ENCODE results near the gene TRNP1. TPM values are rescaled to one million over a fixed set of nuclear protein-coding genes. Genes with fewer than 3 reads are reported as not detected.

TRNP1 gene
- total RNA-seq, 1 donor from 2014 or later, result 19.2 TPM

- DNase-seq (ENCODE audit: low read depth) (no peak), FAIRE-seq (no peak)
- Histone ChIP-seq H3K36me3 (ENCODE audit: insufficient read depth, low read length) (no peaks in the 10 kb centered on the region), H4K20me1 (ENCODE audit: insufficient read depth, low read length) (no peaks in the 10 kb centered on the region), H3K9me3 (ENCODE audit: insufficient read depth, low read depth, low read length) (no peaks in the 10 kb centered on the region), H3K4me1 (ENCODE audit: insufficient read depth, low read length) (no peaks in the 10 kb centered on the region), H3K4me2 (ENCODE audit: low read length) (no peak overlapping the region), H3K27ac (ENCODE audit: low read depth, low read length) (no peak overlapping the region), H3K4me3 (ENCODE audit: insufficient read depth, low read depth, low read length) (no peak overlapping the region), H2AFZ (ENCODE audit: low read depth, low read length) (no peak overlapping the region), H3K79me2 (ENCODE audit: insufficient read depth, low read length) (no peaks in the 10 kb centered on the region), H3K9ac (ENCODE audit: low read length) (no peak overlapping the region), H3K27me3 (ENCODE audit: insufficient read depth, low read length) (no peaks in the 10 kb centered on the region)
- Mint-ChIP-seq H3K9me3 (ENCODE audit: unreplicated experiment) (no peaks in the 10 kb centered on the region), H3K27me3 (ENCODE audit: low read depth, unreplicated experiment) (peaks cover 8% of the 10 kb centered on the region), H3K4me1 (ENCODE audit: low read depth, unreplicated experiment) (peaks cover 2% of the 10 kb centered on the region), H3K4me3 (ENCODE audit: unreplicated experiment) (no peak overlapping the region), H3K27ac (ENCODE audit: unreplicated experiment) (no peak overlapping the region), H3K36me3 (ENCODE audit: low read depth, unreplicated experiment) (no peaks in the 10 kb centered on the region)
- TF ChIP-seq EZH2 (IDR thresholded peaks at IDR 0.05; ENCODE audit: insufficient read depth, low read length) (no peak), CTCF (IDR thresholded peaks at IDR 0.05; ENCODE audit: insufficient read depth, low read depth, low read length) (no peak)
Measured at GRCh38 chr1:27049100-27049499, 55.6 kb downstream of the TRNP1 start.

- no peaks in the 10 kb centered on the region for H3K79me2 ChIP-seq (ENCODE audit: insufficient read depth, low read length)
- H3K4me3 ChIP-seq (ENCODE audit: insufficient read depth, low read depth, low read length), result no peak overlapping the region
- H3K9ac ChIP-seq (ENCODE audit: low read length), result no peak overlapping the region
- no peak overlapping the region for H2AFZ ChIP-seq (ENCODE audit: low read depth, low read length)
- no peaks in the 10 kb centered on the region for H3K36me3 ChIP-seq (ENCODE audit: insufficient read depth, low read length)
- FAIRE-seq (no peak), DNase-seq (ENCODE audit: low read depth) (no peak)
- no peaks in the 10 kb centered on the region for H3K27me3 ChIP-seq (ENCODE audit: insufficient read depth, low read length)
- no peaks in the 10 kb centered on the region for H3K9me3 ChIP-seq (ENCODE audit: insufficient read depth, low read depth, low read length)
- H3K4me3 Mint-ChIP-seq (ENCODE audit: unreplicated experiment), result no peak overlapping the region
- H3K27me3 Mint-ChIP-seq (ENCODE audit: low read depth, unreplicated experiment), result peaks cover 8% of the 10 kb centered on the region
- no peak overlapping the region for H3K27ac ChIP-seq (ENCODE audit: low read depth, low read length)
- H3K4me1 ChIP-seq (ENCODE audit: insufficient read depth, low read length), result no peaks in the 10 kb centered on the region
- peaks cover 2% of the 10 kb centered on the region for H3K4me1 Mint-ChIP-seq (ENCODE audit: low read depth, unreplicated experiment)
- H3K4me2 ChIP-seq (ENCODE audit: low read length), result no peak overlapping the region
- H3K9me3 Mint-ChIP-seq (ENCODE audit: unreplicated experiment), result no peaks in the 10 kb centered on the region
- H4K20me1 ChIP-seq (ENCODE audit: insufficient read depth, low read length), result no peaks in the 10 kb centered on the region
- H3K36me3 Mint-ChIP-seq (ENCODE audit: low read depth, unreplicated experiment), result no peaks in the 10 kb centered on the region
- TF ChIP-seq CTCF (IDR thresholded peaks at IDR 0.05; ENCODE audit: insufficient read depth, low read depth, low read length) (no peak), EZH2 (IDR thresholded peaks at IDR 0.05; ENCODE audit: insufficient read depth, low read length) (no peak)
- no peak overlapping the region for H3K27ac Mint-ChIP-seq (ENCODE audit: unreplicated experiment)
Measured at GRCh38 chr1:27049607-27050006, 56.1 kb downstream of the TRNP1 start.

Other genes starting within 250 kb of the TRNP1 start
- 7.9 and 10.6 TPM in 2 replicates for gene PIGV, start 205.7 kb upstream of the TRNP1 start, total RNA-seq
- gene ZDHHC18, start 167.0 kb upstream of the TRNP1 start, total RNA-seq, result 22.3 and 22.6 TPM in 2 replicates
- 5.5 and 14.5 TPM in 2 replicates for gene SFN, start 130.5 kb upstream of the TRNP1 start, total RNA-seq
- gene GPN2, start 103.4 kb upstream of the TRNP1 start, total RNA-seq, result 24.5 and 25.5 TPM in 2 replicates
- 12.8 and 13.7 TPM in 2 replicates for gene GPATCH3, start 93.2 kb upstream of the TRNP1 start, total RNA-seq
- gene NR0B2, start 79.7 kb upstream of the TRNP1 start, total RNA-seq, result not detected in 2 replicates
- gene NUDC, start 71.9 kb upstream of the TRNP1 start, total RNA-seq, result 70.2 and 71.6 TPM in 2 replicates
- gene KDF1, start 33.2 kb upstream of the TRNP1 start, total RNA-seq, result 0.22 and 0.54 TPM in 2 replicates
- gene TENT5B, start 19.2 kb downstream of the TRNP1 start, total RNA-seq, result 5.9 and 9.8 TPM in 2 replicates
- gene SLC9A1, start 161.4 kb downstream of the TRNP1 start, total RNA-seq, result 49.3 and 55.0 TPM in 2 replicates
- 18.2 and 19.7 TPM in 2 replicates for gene WDTC1, start 240.9 kb downstream of the TRNP1 start, total RNA-seq

Data from astrocyte (in vitro differentiated cells and primary cell).